Ishikawa (cell line): ENCODE results near the gene RIPK3.

Experiments
- CEBPB ChIP-seq: IDR thresholded peaks from 2 replicates; pipeline ENCODE4 v1.6.1; 2012
- CREB1 ChIP-seq: IDR thresholded peaks from 2 replicates; pipeline ENCODE4 v1.6.1; 2012; ENCODE audit warnings: low read depth
- EGR1 ChIP-seq: IDR thresholded peaks from 2 replicates; pipeline ENCODE4 v1.6.1; 2012
- EP300 ChIP-seq: IDR thresholded peaks from 2 replicates; pipeline ENCODE4 v1.6.1; 2012; ENCODE audit warnings: borderline replicate concordance
- FOXM1 ChIP-seq: IDR thresholded peaks from 2 replicates; pipeline ENCODE4 v1.6.1; 2012; ENCODE audit warnings: low read depth, borderline replicate concordance
- NFIC ChIP-seq: IDR thresholded peaks from 2 replicates; pipeline ENCODE4 v1.6.1; 2012
- RAD21 ChIP-seq: IDR thresholded peaks from 2 replicates; pipeline ENCODE4 v1.6.1; 2012; ENCODE audit warnings: low read depth
- TAF1 ChIP-seq: IDR thresholded peaks from 2 replicates; pipeline ENCODE4 v1.6.1; 2012; ENCODE audit warnings: low read depth, mild to moderate bottlenecking
- TCF12 ChIP-seq: IDR thresholded peaks from 2 replicates; pipeline ENCODE4 v1.6.1; 2012; ENCODE audit warnings: low read depth
- TEAD4 ChIP-seq: IDR thresholded peaks from 2 replicates; pipeline ENCODE4 v1.6.1; 2012
- YY1 ChIP-seq: IDR thresholded peaks from 2 replicates; pipeline ENCODE4 v1.6.1; 2012; ENCODE audit warnings: low read depth
- ZBTB7A ChIP-seq: IDR thresholded peaks from 2 replicates; pipeline ENCODE4 v1.6.1; 2012; ENCODE audit warnings: low read depth
- TF ChIP-seq, protein P1 (sequence below): IDR thresholded peaks from 2 replicates; pipeline ENCODE4 v1.6.1; 2012; ENCODE audit warnings: low read depth, mild to moderate bottlenecking
- TF ChIP-seq, protein P2 (sequence below): IDR thresholded peaks from 2 replicates; pipeline ENCODE4 v1.6.1; 2012
- TF ChIP-seq, protein P3 (sequence below): IDR thresholded peaks from 2 replicates; pipeline ENCODE4 v1.6.1; 2012

The RIPK3 gene

DNA sequence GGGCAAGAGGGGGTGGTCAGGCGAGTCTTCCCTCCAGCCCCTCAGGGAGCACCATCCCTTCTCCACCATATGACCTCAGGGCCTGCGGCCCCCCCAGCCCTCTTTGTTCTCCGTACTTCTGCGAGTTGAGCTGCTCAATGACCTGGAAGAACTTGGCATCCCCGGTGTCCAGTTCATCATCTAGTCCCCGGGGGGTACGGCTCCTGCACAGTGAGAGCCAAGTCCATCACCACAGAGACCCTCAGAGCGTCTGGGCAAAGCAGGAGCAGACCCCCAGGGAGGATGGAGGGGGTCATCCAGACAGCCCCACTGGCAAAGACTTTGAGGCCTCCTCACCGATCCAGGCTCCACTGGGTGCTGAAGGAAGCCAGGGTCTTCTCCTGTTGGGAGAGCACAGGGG lies 13.8 kb downstream of the RIPK3 start:
- TF ChIP-seq TEAD4 (no peak), ZBTB7A (no peak), FOXM1 (no peak), NFIC (no peak), RAD21 (no peak), TCF12 (no peak), EGR1 (no peak)
- TF ChIP-seq, protein P1, sequence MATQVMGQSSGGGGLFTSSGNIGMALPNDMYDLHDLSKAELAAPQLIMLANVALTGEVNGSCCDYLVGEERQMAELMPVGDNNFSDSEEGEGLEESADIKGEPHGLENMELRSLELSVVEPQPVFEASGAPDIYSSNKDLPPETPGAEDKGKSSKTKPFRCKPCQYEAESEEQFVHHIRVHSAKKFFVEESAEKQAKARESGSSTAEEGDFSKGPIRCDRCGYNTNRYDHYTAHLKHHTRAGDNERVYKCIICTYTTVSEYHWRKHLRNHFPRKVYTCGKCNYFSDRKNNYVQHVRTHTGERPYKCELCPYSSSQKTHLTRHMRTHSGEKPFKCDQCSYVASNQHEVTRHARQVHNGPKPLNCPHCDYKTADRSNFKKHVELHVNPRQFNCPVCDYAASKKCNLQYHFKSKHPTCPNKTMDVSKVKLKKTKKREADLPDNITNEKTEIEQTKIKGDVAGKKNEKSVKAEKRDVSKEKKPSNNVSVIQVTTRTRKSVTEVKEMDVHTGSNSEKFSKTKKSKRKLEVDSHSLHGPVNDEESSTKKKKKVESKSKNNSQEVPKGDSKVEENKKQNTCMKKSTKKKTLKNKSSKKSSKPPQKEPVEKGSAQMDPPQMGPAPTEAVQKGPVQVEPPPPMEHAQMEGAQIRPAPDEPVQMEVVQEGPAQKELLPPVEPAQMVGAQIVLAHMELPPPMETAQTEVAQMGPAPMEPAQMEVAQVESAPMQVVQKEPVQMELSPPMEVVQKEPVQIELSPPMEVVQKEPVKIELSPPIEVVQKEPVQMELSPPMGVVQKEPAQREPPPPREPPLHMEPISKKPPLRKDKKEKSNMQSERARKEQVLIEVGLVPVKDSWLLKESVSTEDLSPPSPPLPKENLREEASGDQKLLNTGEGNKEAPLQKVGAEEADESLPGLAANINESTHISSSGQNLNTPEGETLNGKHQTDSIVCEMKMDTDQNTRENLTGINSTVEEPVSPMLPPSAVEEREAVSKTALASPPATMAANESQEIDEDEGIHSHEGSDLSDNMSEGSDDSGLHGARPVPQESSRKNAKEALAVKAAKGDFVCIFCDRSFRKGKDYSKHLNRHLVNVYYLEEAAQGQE: no peak
- TF ChIP-seq, protein P2, sequence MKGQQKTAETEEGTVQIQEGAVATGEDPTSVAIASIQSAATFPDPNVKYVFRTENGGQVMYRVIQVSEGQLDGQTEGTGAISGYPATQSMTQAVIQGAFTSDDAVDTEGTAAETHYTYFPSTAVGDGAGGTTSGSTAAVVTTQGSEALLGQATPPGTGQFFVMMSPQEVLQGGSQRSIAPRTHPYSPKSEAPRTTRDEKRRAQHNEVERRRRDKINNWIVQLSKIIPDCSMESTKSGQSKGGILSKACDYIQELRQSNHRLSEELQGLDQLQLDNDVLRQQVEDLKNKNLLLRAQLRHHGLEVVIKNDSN: no peak

DNA sequence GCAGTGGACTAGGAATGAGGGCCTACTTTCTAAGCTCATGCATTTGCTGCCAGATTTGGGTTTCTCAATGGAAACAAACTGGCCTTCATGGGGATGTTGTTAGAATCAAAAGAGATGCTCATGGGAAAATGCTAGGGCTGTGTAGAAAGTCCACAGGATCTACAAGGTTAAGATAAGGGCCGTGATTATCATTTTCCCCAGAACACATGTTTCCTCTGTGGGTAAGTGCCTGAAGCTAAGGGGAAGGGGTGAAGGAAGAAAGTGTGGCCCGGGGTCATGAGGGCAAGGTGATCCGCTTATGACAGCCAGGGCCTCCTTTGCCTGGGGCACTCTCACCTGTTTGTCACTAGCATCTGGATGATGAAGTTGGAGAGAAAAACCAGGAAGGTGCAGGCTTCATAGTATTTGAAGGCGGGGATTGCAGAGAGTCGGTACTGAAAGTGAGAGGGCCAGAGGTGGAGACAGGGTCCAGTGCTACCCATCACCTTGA lies 14.7 kb downstream of the RIPK3 start:
- no peak for TF ChIP-seq FOXM1
- no peak for TF ChIP-seq TCF12
- TF ChIP-seq EGR1: no peak
- no peak for TF ChIP-seq EP300
- no peak for TF ChIP-seq YY1
- no peak for TF ChIP-seq TAF1
- TF ChIP-seq CEBPB: no peak
- no peak for TF ChIP-seq TEAD4
- TF ChIP-seq, protein P1: no peak
- TF ChIP-seq, protein P2: no peak
- no peak for TF ChIP-seq CREB1
- TF ChIP-seq ZBTB7A: no peak
- TF ChIP-seq, protein P3, sequence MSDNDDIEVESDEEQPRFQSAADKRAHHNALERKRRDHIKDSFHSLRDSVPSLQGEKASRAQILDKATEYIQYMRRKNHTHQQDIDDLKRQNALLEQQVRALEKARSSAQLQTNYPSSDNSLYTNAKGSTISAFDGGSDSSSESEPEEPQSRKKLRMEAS: no peak
- TF ChIP-seq NFIC: no peak
- TF ChIP-seq RAD21: no peak

DNA sequence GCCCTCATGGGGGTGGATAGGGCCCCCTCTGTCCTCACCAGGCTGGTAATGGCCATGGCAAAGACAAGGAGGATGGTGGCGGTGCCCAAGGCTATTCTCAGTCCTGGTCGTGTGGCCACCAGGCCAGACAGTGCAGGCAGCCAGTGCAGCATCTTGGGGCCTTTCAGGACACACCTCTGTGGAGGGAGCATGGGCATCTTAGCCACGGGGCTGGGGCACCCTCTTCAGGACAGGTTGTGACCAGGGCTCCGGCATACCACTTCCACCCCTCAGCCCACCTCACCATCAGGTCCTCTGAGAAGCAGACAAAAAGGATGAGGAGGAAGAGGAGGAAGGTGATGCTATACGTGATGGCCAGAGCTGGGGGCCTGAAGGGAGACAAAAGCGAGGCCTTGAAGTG lies 15.8 kb downstream of the RIPK3 start:
- TF ChIP-seq EP300 (no peak), CEBPB (no peak), RAD21 (no peak), ZBTB7A (no peak), TAF1 (no peak), CREB1 (no peak), EGR1 (no peak), TCF12 (no peak), TEAD4 (no peak), YY1 (no peak), FOXM1 (no peak)
- TF ChIP-seq, protein P1: no peak
- TF ChIP-seq, protein P2: no peak
- TF ChIP-seq, protein P3: no peak

DNA sequence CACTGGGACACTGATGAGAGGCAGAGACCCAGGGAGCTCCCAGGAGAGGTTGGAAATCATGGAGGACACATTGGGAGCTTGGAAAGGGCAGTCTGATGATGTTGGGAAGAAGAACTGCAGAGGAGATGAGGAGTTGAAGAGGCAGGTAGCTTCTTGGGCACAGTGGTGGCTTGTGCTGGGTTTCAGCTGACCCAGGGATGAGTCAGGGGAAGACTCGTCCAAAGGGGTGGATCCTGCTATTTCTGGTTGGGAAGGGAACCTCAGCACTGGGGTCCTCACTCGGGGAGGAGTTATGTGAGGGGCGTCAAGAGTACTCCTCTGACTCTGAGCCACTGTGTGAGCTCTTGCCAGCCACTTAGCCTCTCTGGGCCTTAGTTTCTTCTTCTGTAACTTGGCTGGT lies 16.4 kb downstream of the RIPK3 start:
- TF ChIP-seq EGR1: no peak
- no peak for TF ChIP-seq EP300
- TF ChIP-seq FOXM1: no peak
- TF ChIP-seq, protein P3: no peak
- TF ChIP-seq NFIC: no peak
- TF ChIP-seq ZBTB7A: no peak
- no peak for TF ChIP-seq YY1
- TF ChIP-seq, protein P1: no peak
- TF ChIP-seq CEBPB: no peak
- TF ChIP-seq TAF1: no peak
- no peak for TF ChIP-seq TCF12
- TF ChIP-seq, protein P2: no peak
- no peak for TF ChIP-seq RAD21
